ENCODE results near the gene ZNF599.
A peak's percentile ranks its signal among the peaks of the same experiment; 100 is the strongest.
"Not testable (repeated sequence)": the region's sequence is repeated elsewhere in the genome, so short reads cannot be mapped to it uniquely, and the experiment has no call there.

ZNF599 gene

DNA sequence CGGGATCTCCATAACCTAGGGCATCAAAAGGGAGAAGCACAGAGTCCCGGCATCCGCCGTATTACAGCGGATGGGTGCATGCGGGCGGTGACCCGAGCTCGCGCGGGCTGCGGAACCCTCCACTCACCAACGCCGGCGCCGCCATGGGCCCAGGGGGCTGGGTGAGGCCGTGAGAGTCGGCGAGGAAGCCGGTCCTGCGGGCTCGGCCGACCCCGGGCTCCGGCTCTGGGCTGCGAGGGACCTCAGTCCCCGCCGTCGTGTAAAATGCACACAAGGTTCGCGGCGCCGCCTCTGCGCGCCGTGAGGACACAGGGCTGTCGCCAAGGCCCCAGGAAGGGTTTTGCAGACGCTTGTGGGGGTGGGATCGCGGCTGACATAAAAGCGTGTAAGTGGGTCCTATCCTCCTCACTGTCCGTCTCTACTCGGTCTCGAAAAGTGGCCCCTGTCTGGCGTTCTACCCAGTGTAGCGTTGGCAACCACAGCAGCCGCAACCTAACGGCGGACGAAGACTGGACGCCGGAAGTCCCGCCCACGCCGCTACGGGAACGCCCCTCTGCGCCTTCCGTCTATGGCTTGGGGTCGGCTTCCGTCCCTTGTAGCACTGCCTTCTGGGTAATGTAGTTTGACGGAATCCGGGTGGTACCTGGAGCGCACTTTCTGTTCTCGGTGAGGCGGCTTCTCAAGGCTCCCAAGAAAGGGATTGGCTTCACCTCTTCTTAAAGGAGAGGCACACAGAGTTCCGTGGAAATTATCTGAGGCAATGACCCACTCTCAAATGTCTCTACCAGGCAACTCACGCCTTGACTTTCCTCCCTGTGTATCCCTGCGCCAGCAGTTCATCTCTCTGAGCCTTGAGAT, at the start of gene ZNF599:
Gene ZNF599 (minus strand): TSS at position 519 of the 858 bp plus-strand sequence. CDS start 374 bp downstream, at position 145.
- peak; percentile 89 for DNase-seq

- no peak for DNase-seq
Observed at GRCh38 chr19:34818270-34818669, 45.3 kb upstream of the ZNF599 start.

GRCh38 chr19:34816708-34817107, 43.7 kb upstream of the ZNF599 start:
- DNase-seq: no peak

DNA sequence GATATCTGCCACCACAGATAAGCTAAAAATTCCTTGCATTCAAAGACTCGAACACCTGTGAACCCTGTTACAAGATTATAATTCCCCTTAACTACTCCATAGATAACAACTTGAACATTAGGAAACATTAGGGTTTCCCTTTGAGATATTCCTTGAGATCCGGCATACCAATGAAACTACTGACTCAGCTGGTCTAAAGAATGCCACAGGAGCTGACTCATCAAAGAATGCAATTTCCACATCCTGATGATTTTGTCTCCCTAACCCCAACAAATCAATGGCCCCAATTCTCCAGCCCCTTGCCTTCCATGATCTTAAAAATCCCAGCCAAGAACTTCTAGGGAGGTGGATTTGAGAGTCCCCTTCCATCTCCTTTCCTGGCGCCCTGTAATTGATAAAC, 35.6 kb upstream of the ZNF599 start:
- no peak for DNase-seq

- no peak for DNase-seq
Observed at GRCh38 chr19:34806976-34807860, 34.2 kb upstream of the ZNF599 start.

- DNase-seq: no peak
Observed at GRCh38 chr19:34804115-34804514, 31.1 kb upstream of the ZNF599 start.

GRCh38 chr19:34796953-34797352, 23.9 kb upstream of the ZNF599 start:
- DNase-seq: not testable (repeated sequence)

- DNase-seq: no peak
Observed at GRCh38 chr19:34794066-34794960, 21.3 kb upstream of the ZNF599 start.

- no peak for DNase-seq
Observed at GRCh38 chr19:34793565-34793964, 20.6 kb upstream of the ZNF599 start.

DNA sequence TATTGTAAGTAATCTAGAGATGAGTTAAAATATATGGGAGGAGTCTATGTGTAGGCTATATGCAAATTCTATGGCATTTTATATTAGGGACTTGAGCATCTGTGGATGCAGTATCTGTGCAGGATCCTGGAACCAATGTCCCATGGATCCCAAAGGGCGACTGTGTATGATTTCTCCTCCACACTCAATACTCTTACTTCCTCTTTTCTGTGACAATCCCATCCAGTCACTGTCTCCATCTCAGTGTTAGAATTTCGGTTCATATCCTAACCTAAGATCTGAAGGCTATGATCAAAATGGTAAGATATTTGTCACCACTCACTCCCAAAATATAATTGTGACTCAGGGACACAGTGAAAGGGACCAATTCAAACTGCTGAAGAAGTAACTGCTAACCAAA, 15.1 kb upstream of the ZNF599 start:
- no peak for DNase-seq

GRCh38 chr19:34787059-34787824, 14.2 kb upstream of the ZNF599 start:
- no peak for DNase-seq

- DNase-seq: no peak
Observed at GRCh38 chr19:34786236-34786635, 13.2 kb upstream of the ZNF599 start.

- DNase-seq: no peak
Observed at GRCh38 chr19:34779652-34780051, 6.6 kb upstream of the ZNF599 start.

DNA sequence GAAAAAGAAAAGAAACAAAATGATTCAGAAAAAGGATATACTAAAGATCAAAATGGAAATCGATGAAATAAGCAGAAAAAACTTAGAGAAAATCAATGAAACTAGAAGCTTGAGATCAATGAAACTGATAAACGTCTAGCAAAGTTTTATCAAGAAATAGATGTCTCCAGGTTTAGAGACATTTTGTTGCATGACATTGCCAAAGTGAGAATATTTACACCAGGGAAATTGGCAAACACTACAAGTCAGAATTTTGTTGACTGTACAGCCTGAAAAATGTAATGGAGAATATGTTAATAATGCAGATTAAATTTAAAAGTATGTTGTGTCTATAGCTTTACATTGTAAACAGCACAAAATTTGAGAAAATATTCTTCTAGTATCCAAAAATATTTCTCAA, 5.3 kb upstream of the ZNF599 start:
- no peak for DNase-seq

DNA sequence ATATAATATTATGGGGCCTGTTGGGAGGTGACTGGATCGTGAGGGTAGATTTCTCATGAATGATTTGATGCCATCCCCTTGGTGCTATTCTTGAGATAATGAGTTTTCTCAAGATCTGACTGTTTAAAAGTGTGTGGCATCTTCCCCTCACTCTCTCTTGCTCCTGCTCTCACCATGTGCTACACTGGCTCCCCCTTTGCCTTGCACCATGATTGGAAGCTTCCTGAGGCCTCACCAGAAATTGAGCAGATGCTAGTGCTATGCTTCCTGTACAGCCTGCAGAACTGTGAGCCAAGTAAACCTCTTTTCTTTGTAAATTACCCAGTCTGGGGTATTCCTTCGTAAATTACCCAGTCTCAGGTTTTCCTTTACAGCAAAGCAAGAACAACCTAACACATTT, 1.8 kb upstream of the ZNF599 start:
- DNase-seq: no peak

- no peak for DNase-seq
Observed at GRCh38 chr19:34773555-34773864, 495 bp upstream of the ZNF599 start.

- no peak for DNase-seq
Observed at GRCh38 chr19:34767951-34768350, 5.1 kb downstream of the ZNF599 start.

- DNase-seq: no peak
Observed at GRCh38 chr19:34766386-34766785, 6.6 kb downstream of the ZNF599 start.

GRCh38 chr19:34759218-34759917, 13.6 kb downstream of the ZNF599 start:
- DNase-seq: no peak

- DNase-seq: no peak
Observed at GRCh38 chr19:34757441-34757840, 15.6 kb downstream of the ZNF599 start.

GRCh38 chr19:34744896-34745690, 27.9 kb downstream of the ZNF599 start:
- no peak for DNase-seq
